ENCODE data around the gene CHST11.

DNA sequence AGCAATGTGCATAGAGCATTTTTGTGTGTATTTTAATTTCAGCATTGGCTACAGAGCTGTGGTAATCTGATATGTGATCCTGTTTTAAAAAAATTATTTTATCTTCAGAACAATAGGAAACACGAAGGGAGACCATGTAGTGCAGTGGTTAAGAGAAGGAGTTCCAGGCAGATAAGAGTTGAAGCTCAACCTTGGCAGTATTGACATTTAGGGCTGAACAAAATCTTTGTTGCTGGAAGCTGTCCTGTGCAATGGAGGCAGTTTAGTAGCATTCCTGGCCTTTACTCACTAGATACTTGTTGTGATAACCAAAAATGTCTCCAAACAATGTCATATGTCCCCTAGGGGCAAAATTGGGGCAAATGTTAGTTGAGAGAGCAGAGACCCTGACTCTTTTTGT, 59.2 kb downstream of the CHST11 start:
- TF ChIP-seq POLR2AphosphoS5 (IDR thresholded peaks at IDR 0.05; ENCODE audit: borderline replicate concordance, low read depth, low read length) (no peak), EZH2 (IDR thresholded peaks at IDR 0.05) (no peak), FOXP2 (optimal IDR thresholded peaks at IDR 0.05; ENCODE audit: control extremely low read depth, extremely low read length, insufficient read depth) (no peak)
